ENCODE measurements around the gene CCNL1. TPM values are rescaled to one million over a fixed set of nuclear protein-coding genes. Genes with fewer than 3 reads are reported as not detected.

Gene CCNL1
- total RNA-seq, 2 donors from 2014 or later: 84.5 to 125 TPM

DNA sequence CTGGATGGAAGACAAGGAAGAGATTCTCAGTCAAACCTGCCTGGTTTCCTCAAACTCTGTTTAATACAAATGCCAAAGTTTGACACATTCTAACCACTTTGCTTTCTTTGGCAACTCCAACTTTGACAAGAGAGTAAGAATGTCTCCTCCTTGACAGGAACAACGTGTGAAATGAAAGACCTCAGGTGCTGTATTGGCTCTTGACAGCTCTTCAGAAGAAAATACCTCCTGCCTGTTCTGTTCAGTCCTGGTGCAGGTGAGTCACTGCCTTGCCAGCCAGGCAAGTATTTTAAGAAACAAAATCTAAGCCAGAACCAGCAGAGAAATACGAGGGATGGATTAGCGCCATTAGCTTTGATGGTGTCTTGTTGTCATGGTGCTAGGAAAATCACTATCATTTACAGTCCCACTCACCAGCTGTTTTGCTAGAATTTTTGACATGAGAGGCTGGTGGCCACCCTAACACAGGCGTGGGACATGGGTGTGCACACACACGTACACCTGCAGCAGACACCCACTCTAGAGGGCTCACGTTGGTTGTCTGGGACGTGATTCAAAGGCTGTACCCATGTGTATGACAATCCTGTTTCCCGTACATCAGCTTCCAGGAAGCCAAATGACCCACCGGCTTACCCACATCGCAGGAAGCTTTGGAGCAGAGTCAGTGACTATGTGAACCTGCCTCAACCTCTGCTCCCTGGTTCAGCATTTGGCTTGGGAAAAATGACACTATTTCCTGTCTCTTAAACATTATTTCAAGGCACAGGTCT lies 60.4 kb downstream of the CCNL1 start:
- no peak for DNase-seq (ENCODE audit: low spot score)
- intact Hi-C loops (cut with DNase I): no loop called here

DNA sequence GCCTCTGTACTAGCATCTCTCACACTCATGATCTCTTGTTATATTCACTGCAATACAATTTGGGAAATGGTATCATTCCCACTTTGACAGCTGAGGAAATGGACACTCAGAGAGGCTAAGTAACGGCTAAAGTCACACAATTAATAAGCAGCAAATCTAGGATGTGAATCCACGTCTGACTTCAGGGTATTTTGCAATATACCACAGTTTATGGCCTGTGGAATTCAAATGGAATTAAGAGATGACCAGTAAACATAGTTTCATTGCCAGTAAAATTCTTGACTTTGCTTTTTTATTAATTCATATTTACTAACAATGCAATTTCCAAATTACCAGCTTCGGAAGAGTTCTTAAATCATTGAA lies 61.1 kb downstream of the CCNL1 start:
- DNase-seq (ENCODE audit: low spot score): no peak
- intact Hi-C loops (cut with DNase I): no loop called here

DNA sequence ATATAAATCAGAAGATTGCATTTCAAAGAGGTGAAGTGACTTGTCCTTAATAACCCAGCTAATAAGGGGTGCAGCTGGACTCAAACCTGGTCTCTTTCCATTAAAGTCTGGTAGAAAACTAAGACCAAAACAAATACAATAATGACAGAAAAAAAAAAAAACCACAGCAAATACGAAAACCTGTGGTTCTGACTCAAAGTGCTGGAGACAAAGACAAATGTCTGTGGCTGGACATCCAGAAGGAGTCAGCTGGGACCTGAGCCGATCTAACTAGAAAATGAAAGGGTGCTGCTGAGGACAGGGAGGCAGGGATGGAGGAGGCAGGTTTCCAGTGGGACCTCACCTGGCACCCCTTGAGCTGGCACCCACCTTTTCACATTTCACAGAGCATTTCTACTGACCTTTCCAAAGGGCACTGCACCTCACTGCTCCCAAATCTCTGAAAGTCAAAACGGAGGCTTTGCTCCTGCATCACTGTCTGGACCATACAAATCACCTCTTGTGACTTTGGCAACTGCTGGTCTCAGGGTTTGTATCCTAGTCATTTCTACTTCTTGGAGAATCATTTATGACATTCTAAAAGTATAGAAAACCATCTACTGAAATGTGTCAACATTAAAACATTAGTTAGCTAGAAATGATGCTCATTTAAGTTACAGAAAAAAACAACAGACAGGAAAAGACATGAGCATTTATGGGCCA lies 61.7 kb downstream of the CCNL1 start:
- DNase-seq (ENCODE audit: low spot score): no peak
- intact Hi-C loops (cut with DNase I): no loop called here
